HG03439 (cell line): ENCODE data around the gene PRSS12.
"Not testable (repeated sequence)": the region's sequence is repeated elsewhere in the genome, so short reads cannot be mapped to it uniquely, and the experiment has no call there.

ENCODE experiments used
- ATAC-seq: cut with Tn5 transposase; IDR thresholded peaks from one replicate; pipeline ENCODE4 v1.9.1; 2021; ENCODE audit warnings: mild to moderate bottlenecking, moderate library complexity; ENCODE audit not compliant: unreplicated experiment

The PRSS12 gene

DNA sequence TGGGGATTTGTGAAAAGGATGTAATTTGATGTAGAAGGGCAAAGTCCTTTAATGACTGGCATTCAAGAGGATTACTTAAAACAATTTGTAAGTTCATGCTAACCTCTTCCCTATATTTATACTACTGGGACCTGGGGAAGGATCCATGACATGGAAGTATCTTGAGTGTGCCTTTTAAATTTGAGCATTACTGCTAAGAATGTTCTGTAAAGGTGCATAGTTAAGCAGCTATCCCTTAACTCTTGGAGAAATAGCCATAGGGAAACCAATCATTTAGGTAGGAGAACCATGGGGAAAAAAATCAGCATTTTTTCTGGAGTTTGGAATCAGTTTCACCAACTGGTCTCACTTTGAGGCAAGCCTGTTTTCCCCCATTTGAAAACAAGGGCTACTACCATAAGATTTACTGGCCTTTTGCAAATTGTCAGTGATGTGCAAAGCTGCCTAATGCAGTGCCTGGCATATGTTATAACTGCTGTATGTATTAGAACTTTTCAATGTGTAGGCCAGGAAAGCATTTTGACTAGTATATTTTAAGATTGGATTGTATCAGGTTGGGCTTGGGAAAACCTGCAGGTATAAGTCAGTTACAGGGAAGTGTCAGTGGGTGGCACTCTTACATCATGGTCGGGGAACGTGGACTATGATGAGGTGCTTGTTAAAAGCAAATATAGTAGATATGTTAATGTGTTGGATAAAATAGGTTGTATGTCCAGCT, 72.1 kb downstream of the PRSS12 start:
- peak; percentile 20 for ATAC-seq

DNA sequence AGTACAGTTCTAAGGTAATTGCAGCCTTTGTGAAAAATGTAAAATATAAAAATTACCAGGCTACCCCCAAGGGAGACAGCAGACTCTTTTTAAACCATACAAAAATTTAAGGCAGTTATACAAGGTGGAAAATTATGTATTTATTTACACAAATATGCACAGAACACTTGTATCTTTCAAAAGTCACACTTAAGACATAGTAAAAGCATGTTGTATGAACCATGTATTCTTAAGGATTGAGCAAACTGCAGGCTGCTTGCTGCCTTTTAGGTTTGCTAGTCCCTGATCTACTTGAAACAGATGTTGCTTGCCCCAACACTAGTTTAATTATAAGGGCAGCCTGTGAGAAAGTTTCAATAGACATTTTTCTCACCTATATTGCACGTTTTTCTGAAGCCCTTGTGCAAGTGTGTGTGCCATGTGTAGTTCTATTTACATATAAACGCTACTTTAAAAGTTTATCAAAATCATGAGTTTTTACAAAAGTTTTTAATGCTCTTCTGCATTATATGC, 72.8 kb downstream of the PRSS12 start:
- ATAC-seq: no peak

DNA sequence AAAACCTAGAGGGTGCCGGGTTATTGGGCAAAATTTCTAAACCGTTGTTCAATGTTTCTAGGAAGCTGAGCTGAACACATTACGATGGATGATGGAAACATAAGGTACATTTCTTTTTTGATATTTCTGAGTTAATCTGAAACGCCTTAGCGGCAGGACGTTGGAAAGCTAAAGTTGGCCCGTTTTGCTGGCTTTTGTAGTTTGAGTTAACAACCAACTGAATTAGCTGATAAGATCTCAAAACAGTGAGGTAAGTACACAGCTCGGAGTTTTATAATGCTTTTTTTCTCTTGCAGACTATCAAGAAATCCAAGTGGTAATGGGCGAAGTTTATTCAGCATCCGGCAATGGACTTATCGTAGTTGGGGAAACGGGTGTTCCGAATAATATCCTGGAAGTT, 73.5 kb downstream of the PRSS12 start:
- ATAC-seq: no peak

DNA sequence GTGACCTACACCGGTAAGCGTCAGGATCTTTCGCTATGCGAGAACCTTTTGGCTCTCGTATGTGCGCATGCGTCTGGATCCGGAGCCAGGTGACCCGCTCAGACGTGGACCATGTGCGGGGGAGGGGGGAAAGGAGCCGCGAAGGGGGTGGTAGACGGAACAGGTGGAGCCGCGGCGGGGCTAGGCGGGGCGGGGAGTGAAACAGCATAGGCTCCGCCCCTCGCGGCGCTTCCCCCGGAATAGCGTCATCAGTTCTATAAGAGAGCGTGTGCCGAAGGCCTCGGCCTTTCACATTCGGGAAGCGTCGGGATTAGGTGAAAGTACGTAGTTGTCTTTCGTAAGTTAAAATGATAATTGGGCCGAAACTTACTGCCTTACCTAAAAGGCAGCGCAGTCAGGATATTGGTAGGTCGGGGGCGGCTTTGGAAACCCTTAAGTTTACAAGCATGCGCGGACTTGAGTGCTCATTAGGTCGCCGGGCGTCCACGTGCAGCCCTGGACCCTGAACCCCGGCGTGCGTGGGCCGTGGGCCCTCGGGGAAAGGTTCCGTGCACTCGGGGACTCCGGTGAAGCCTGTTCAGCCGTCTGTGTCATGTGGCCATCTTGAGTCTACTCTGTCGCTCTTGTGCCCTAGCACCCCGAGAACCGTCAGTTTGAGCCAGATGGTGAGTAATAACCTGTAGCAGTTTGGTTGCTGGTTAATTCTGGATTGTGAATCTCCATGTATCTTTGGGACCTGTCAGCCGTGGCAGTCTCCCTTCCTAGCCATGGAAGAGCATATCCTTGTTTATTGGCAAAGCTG, 74.1 kb downstream of the PRSS12 start:
- ATAC-seq: peak; percentile 84

DNA sequence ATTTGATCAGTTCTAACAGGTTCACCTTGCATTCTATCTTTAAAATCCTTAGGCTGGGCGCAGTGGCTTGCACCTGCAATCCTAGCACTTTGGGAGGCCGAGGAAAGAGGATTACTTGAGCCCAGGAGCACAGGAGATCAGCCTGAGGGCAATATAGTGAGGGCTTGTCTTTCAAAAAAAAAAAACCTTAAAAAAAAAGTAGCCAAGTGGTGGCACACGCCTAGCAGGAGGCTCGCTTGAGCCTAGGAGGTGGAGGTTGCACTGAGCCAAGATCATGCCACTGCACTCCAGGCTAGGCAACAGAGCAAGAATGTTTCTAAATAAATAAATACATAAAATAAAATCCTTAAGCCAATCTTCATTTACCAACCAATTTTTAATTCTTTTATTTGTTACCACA, 75.6 kb downstream of the PRSS12 start:
- no peak for ATAC-seq

DNA sequence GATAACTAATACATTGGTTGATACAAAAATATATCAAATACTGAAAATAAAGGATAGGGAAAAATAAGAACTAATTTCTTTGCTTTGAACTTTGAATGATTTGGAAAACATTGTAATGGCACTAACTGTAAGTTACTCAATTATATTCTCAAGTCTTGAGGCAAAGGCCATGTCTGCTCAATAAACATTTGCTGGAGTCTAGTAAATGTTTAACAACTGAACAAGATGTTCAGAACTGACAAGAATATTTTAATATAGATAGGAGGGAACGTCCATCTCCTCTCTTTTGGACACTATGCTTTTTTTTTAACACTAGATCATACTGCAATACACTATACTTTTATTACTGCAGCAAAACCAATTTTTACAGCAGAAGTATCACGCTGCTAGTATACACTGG, 76.2 kb downstream of the PRSS12 start:
- ATAC-seq: no peak

DNA sequence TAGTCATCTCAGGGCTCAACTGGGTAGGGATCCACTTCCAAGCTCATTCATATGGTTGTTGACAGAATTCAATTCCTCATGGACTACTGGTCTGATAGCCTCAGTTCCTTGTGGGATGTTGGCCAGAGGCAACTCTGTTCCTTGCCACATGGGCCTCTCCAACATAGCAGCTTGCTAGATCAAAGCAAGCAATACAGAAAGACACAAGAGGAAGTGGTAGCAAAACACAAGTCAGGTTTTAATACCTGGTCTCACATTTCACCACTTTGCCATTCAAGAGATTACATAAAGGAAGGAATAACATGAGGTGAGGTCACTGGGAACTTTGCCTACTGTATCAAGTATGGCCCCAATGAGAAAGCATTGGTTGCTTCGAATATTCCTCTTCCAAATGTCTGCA, 79.2 kb downstream of the PRSS12 start:
- no peak for ATAC-seq

DNA sequence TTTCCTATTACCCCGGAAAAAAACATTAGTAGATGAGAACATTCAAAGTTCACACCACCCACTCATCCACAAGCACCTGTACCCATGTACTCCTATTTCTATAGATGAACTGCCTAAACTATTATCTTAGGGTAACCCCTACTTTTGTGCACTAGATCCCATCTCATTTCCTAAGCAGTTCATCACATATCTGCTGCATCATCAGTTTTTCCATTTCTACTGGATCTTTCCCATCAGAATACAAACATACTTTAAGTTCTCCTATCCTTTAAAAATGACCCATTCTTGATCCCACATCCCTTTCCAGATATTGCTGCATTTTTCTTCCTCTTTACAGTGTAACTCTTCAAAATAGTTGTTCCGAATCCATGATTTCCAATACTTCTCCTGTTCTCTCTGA, 81.0 kb downstream of the PRSS12 start:
- ATAC-seq: no peak

DNA sequence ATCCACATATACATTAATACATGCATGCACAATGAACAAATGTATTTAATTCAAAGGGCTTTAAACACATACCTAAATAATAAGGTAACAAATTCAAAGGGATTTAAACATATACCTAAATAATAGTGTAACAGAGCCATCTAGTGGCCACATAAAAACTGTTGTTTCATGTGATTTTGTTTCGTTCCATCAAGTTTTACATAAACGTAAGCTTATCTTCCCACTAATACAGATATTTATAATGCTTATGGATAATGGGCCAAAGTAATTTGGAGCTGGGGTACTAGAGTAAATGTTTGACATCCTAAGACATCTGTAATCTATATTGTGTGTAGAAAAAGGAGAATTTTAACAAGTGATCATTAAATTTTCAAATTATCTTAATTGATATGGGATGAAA, 82.3 kb downstream of the PRSS12 start:
- peak; percentile 46 for ATAC-seq

DNA sequence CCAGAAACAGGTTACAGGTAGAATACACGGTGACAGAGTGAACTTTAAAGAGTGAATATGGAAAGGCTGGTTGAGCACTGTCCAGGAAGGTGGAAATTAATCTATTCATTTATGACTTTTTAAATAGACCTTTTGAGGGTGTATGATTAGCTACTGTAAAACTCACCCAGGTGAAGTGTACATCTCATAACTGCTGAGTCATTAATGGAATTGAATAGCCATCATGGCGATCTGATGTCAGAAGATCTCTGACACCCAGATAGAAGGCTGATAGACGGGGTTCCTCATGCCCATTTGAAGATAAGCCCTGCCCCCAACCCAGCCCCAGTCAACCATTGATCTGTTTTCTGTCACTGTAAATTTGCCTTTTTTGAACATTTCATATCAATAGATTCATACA, 84.0 kb downstream of the PRSS12 start:
- no peak for ATAC-seq

DNA sequence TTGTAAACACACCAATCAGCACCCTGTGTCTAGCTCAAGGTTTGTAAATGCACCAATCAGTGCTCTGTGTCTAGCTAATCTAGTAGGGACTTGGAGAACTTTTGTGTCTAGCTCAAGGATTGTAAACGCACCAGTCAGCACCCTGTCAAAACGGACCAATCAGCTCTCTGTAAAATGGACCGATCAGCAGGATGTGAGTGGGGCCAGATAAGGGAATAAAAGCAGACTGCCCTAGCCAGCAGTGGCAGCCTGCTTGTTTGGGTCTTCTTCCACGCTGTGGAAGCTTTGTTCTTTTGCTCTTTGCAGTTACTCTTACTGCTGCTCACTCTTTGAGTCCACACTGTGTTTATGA, 86.7 kb downstream of the PRSS12 start:
- ATAC-seq: not testable (repeated sequence)

DNA sequence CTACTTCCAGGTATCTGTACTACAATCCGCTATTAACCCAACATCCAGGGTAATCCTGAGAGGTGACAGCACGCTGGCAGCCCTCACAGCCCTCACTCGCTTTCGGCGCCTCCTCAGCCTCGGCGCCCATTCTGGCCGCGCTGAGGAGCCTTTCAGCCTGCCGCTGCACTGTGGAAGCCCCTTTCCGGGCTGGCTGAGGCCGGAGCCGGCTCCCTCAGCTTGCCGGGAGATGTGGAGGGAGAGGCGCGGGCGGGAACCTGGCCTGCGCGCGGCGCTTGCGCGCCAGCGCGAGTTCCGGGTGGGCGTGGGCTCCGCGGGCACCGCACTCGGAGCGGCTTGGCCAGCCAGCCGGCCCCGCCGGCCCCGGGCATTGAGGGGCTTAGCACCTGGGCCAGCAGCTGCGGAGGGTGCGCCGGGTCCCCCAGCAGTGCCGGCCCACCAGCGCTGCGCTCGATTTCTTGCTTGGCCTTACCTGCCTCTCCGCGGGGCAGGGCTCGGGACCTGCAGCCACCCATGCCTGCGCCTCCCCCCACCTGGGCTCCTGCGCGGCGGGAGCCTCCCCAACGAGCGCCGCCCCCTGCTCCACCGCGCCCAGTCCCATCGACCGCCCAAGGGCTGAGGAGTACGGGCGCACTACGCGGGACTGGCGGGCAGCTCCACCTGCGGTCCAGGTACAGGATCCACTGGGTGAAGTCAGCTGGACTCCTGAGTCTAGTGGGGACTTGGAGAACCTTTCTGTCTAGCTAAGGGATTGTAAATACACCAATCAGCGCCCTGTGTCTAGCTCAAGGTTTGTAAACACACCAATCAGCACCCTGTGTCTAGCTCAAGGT, 87.3 kb downstream of the PRSS12 start:
- peak; percentile 47 for ATAC-seq

DNA sequence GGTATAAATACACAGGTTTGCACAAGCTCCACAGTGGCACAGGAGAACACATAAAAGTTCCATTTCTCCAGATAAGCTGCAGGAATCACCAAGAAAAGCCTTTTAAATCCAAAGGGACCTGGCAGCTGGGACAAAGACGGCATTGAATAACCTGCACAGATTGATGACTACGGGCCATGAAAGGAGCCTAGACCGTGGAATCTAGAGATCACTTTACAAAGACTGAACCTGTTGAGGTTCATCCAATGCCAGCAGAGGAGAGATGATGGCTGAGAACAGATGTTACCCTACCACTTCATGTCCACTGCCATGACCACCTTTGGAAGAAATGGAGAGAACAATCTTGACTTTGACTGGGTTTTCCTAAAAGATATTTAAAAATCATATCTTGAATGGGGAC, 88.7 kb downstream of the PRSS12 start:
- ATAC-seq: no peak

DNA sequence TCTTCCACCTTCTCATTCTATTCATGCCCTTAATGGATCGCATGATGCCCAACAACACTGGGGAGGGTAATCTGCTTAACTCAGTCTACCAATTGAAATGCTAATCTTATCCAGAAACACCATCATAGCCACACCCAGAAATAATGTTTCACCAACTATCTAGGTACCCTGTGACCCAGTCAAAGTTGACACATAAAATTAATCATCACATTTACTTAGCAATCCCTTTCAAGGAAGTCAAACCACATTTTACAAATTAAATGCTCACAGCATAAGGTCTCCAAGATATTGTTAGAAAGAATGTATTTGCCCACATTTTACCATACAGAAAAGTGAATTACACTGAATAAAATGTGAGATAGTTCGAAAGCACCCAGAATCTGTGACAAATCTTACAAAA, 92.5 kb downstream of the PRSS12 start:
- ATAC-seq: no peak

DNA sequence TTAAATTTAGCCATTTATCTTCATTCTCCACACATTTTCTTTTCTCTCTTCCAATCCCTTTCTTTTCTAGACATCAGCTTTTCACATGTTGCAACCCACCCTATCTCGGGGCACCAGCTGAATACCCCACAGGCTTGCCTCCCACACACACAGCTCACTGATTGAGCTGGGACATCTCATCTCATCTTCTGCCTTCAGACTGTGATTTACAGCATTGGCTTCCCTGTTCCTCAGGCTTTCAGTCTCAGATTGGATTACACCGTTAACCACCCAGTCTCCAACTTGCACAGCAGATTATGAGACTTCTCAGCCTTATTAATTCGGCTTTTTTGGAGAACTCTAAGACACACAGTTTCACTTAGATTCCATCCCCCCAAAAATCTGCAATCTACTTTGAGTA, 93.7 kb downstream of the PRSS12 start:
- no peak for ATAC-seq

DNA sequence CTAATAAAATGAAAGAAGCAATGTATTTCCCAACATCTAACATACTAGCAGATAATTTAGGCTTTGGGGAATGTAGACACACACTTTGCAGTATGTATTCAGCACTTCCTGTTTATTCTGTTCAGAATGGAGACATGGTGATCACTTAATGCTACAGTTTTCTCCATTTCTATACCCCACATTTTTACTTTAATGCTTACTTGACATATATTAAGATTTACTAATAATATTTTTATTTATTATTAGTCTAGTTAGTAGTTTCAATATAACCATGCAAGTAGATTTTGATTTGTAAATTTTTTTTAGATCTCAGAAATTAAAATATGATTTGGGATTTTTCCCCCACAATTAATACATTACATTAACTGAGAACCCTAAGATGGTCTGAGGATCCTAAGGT, 98.4 kb downstream of the PRSS12 start:
- no peak for ATAC-seq

DNA sequence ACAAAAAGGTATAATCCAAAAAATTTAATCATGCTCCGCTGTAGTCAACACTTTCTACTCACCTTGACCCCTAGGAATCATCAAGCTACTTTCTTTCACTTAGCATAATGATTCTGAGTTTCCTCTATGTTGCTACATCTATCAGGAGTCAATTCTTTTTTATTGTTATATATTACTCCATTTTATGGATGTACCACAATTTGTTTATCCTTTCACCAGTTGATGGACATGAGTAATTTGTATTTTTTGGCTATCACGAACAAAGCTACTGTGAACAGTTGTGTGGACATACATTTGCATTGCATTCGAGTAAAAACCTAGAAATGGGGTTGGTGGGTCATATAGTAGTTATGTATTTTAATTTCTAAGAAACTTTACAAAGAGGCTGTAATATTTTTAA, 102.9 kb downstream of the PRSS12 start:
- no peak for ATAC-seq

DNA sequence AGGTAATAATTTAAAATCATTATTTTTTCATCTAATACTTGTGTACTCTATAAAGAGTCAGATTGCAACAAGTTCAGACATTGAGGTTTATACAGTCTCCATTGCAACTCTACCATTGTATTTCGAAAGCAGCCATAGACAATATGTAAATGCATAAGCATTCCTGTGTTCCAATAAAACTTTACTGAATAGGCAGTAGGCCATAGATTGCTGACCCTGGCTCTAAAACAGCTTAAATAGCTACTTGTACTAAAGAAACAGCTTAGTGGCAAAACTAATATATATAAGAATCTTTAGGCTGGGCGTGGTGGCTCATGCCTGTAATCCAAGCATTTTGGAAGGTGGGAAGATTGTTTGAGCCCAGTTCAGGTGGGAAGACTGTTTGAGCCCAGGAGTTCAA, 115.3 kb downstream of the PRSS12 start:
- no peak for ATAC-seq

DNA sequence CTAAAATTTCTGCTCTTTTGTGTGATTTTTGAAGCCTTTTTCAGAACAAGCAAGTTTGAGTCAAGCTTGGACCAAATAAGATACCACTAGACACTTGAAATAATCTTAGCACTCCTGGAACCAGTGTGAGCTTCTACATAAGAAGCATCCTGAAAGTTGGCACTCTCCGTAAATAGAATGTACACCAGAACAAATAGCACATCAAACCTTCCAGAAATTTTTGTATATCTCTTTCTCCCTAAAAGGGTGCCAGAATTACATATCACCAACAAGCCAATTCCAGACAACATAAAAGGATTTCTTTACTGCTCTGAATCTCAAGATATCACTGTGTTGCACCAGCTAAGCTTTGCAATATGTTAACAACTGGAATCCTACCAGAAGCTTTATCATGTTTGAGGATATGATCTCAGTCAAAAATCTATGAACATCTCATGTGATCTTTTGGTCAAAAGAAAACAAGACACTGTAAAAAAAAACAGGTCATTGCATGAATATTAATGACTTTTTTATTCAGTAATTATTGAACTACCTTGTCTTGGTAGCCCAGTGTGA, 117.2 kb downstream of the PRSS12 start:
- ATAC-seq: no peak
